ENCODE results near the gene MAN2A1.

Gene MAN2A1

DNA sequence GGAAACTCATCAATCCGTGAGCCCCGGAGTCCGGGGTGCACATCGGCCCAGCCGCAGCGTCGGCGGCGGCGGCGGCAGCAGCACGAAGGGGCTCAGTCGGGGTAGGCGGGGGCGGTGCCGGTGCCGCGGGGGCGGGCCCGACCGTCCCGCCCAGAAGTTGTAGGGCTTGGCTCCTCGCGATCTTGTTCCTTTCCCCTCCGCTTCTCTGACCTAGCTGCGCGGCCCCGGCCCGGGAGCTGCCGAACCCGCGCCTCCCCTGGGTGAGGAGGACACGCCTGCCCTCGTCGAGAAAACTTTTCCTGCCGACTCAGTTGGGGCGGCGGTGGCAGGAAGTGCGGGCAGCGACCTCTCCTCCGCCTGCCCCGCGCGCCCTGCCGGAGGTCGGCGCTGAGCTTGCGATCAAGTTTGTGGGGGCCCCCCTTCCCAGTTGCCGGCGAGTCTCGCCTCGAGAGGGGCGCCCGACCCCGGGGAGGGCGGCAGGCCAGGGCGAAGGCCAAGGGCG, at the start of gene MAN2A1:
Gene MAN2A1, plus strand, starts transcription at position 188 of the 502 bp plus-strand sequence. CDS start 491 bp downstream, outside the sequence.
- DNase-seq = peak; percentile 73

DNA sequence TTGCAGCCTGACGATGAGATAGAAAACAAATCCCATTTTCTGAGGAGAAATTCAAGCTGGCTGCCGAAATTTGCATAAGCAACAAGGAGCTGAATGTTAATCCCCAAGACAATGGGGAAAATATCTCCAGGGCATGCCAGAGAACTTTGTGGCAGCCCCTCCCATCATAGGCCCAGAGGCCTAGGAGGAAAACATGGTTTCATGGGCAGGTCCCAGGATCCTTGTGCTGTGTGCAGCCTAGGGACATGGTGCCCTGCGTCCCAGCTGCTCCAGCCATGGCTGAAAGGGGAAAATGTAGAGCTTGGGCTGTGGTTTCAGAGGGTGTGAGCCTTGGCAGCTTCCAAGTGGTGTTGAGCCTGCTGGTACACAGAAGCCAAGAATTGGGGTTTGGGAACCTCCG, 48.8 kb upstream of the MAN2A1 start:
- DNase-seq = no peak

GRCh38 chr5:109643791-109644350, 45.9 kb upstream of the MAN2A1 start:
- DNase-seq = no peak

DNA sequence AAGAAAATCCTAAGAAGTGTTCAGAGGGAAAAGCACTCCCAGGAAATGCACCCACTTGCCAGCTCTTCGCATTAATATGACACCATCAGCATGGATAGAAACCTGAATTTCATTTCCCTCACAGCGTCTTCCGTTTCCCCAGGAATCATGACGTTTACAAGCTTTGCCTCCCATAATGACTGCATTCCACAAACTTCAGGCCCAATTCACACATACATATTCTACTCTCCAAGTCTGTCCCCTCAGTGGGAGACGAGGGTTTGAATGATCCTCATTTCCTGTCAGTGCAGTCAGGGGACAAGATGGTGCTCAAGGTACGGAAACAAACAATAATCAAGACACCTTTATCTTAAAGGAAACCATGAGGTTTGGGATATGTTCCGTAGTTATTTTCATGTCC, 44.9 kb upstream of the MAN2A1 start:
- DNase-seq = no peak

DNA sequence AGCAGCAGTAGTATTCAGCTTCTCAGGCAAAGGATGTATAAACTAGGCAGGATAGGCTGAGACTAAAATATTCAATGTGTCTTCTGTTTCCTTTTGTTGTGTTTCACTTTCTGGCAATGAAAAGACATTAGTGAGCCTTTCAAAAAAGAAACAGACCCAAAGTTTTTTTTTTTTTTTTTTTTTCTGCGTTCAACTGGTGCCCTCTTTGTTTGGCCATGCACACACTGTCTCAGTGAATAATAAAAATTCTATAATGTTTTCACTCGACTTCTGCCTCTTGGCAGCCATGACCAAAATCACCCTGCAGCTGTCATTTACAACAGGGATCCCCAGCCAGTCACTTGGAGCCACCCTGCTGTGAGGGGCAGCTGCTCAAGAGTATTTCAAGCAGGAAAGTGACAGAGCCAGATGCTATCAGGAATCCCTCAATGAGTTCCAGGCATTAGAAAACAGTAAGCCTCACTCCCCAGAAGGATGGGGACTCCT, 44.0 kb upstream of the MAN2A1 start:
- no peak for DNase-seq

GRCh38 chr5:109649318-109649717, 40.4 kb upstream of the MAN2A1 start:
- DNase-seq = no peak

GRCh38 chr5:109650493-109650892, 39.2 kb upstream of the MAN2A1 start:
- DNase-seq = no peak

GRCh38 chr5:109652096-109652495, 37.6 kb upstream of the MAN2A1 start:
- no peak for DNase-seq

GRCh38 chr5:109653042-109653441, 36.7 kb upstream of the MAN2A1 start:
- no peak for DNase-seq

GRCh38 chr5:109653561-109654239, 36.0 kb upstream of the MAN2A1 start:
- DNase-seq = no peak

GRCh38 chr5:109654455-109654854, 35.3 kb upstream of the MAN2A1 start:
- no peak for DNase-seq

GRCh38 chr5:109655841-109656240, 33.9 kb upstream of the MAN2A1 start:
- DNase-seq = no peak

GRCh38 chr5:109656829-109657228, 32.9 kb upstream of the MAN2A1 start:
- DNase-seq = peak; percentile 2

- DNase-seq = no peak
These were observed 29.8 kb upstream of the MAN2A1 start for GRCh38 chr5:109659901-109660300.

GRCh38 chr5:109660301-109660700, 29.4 kb upstream of the MAN2A1 start:
- no peak for DNase-seq

GRCh38 chr5:109668237-109668636, 21.5 kb upstream of the MAN2A1 start:
- DNase-seq = no peak

- DNase-seq = no peak
These were observed 20.9 kb upstream of the MAN2A1 start for GRCh38 chr5:109668668-109669422.

DNA sequence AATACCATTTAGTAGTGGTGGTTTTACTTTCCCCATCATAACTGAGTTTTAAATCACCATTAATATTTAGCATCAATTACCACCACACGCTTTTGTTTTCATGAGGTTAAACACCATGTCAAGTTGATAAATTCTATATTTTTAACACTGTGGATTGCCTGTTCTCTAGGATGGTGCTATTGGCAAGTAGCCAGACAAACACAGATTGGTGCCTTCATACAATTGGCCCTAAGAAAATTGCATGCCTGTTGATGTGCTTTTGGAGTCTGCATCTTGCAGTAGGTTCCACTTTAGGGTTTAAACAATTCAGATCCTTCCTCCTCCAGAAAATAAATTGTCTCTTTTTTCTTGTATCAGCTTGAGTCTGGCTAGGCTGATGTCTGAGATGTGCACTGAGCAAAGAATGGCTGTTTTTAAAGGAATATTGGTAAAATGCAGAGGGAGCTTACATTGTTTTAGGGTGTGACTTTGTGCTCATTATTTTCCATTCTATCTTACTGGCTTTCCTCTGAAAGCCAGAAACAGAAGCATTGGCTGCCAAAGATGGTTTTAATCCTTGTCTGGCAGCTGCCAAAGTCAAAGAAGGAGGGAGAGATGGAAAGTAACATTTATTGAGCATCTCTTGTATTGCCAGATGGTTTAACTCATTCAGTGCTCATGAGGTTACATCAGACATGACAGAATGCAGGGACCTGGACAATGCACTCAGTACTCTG, 19.6 kb upstream of the MAN2A1 start:
- no peak for DNase-seq

- DNase-seq = no peak
These were observed 18.6 kb upstream of the MAN2A1 start for GRCh38 chr5:109671136-109671535.

- DNase-seq = no peak
These were observed 15.1 kb upstream of the MAN2A1 start for GRCh38 chr5:109674596-109674995.

GRCh38 chr5:109676920-109677319, 12.8 kb upstream of the MAN2A1 start:
- DNase-seq = no peak

DNA sequence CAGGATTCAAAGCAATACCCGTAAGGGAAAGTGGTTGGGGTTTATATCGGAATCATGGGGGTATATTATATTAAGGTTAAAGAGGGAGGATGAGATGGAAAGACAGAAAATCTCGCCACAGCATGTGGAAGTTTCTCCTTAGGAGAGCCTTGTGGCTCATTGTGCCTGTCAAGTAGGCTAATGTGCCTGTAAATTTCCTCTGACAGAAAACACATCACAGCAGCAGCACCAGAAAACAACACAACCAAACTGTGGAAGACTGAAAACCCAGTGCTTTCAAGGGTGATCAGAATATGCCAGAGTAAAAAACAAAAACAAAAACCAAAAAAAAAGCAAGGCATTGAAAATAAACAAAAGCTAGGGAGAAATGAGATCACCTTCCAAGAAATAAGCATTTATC, 11.3 kb upstream of the MAN2A1 start:
- no peak for DNase-seq

DNA sequence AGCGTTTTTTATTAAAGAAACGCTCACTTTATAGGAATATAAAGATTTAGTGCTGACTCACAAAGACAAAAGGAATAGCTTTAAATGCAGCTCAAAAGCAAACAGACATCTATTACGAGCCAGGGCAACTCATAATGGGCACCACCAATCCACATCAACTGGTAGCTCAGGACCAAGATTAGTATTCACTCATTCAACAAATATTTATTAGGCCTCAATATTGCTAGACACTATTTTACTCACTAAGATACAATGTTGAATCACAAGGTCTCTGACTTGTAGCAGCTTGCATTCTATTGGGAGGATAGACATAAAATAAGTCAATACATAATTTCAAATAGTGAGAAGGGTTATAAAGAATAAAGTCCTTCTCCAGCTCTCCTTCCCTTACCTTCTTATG, 8.0 kb upstream of the MAN2A1 start:
- DNase-seq = no peak
